ENCODE data around the gene TMEM106C.

TMEM106C gene

DNA sequence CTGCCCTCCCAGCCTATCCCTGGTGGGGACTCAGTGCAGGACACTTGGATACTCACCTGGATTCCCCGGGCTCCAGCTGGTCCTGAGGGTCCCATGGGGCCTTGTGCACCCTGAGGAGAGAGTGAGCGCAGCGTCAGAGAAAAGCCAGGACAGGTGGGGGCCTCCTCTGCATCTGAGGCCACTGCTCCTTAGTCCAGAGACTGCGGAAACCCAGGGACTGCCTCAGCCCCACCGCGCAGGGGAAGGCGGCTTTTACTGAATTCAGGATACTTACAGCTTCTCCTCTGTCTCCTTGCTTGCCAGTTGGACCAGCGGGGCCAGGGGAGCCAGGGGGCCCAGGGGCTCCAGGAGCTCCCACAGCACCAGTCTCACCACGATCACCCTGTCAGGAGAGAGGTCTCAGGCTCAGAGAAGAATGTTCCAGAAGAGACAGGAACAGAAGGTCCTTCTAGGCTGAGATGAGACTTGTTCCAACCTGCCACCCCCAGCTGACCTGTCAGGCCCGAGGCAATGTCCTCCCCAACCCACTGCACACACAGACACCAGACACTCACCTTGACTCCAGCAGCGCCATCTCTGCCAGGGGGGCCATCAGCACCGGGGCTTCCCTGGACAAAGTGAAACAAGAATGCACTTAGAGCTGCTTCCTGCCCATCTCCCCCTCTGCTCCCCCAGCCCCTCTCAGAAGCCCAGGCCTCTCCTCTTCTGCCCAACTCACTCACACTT, 13.8 kb downstream of the TMEM106C start:
- Histone ChIP-seq H3K27ac (no peak overlapping the region), H3K36me3 (ENCODE audit: control insufficient read depth, insufficient read depth, low read length) (no peaks in the 10 kb centered on the region), H3K4me2 (ENCODE audit: low read length) (no peak overlapping the region), H3K79me2 (no peaks in the 10 kb centered on the region), H3K9me3 (ENCODE audit: control insufficient read depth, low read length) (no peaks in the 10 kb centered on the region), H3K27me3 (ENCODE audit: control insufficient read depth, insufficient read depth, low read length) (no peaks in the 10 kb centered on the region), H3K9ac (no peak overlapping the region), H3K4me3 (ENCODE audit: low read depth, low read length) (no peak overlapping the region), H2AFZ (no peak overlapping the region), H3K4me1 (no peaks in the 10 kb centered on the region)
- no peak for TF ChIP-seq CTCF (IDR thresholded peaks at IDR 0.05)

- TF ChIP-seq CTCF (IDR thresholded peaks at IDR 0.05): no peak
- Histone ChIP-seq H3K4me1 (no peaks in the 10 kb centered on the region), H3K4me2 (ENCODE audit: low read length) (no peak overlapping the region), H3K27me3 (ENCODE audit: control insufficient read depth, insufficient read depth, low read length) (no peaks in the 10 kb centered on the region), H2AFZ (no peak overlapping the region), H3K79me2 (no peaks in the 10 kb centered on the region), H3K36me3 (ENCODE audit: control insufficient read depth, insufficient read depth, low read length) (no peaks in the 10 kb centered on the region), H3K9ac (no peak overlapping the region), H3K9me3 (ENCODE audit: control insufficient read depth, low read length) (no peaks in the 10 kb centered on the region), H3K4me3 (ENCODE audit: low read depth, low read length) (no peak overlapping the region), H3K27ac (no peak overlapping the region)
These were observed 14.6 kb downstream of the TMEM106C start for GRCh38 chr12:47977772-47978597.

GRCh38 chr12:47978598-47978873, 15.1 kb downstream of the TMEM106C start:
- H3K9ac ChIP-seq: no peak overlapping the region
- no peaks in the 10 kb centered on the region for H3K36me3 ChIP-seq (ENCODE audit: control insufficient read depth, insufficient read depth, low read length)
- no peak overlapping the region for H3K27ac ChIP-seq
- H3K4me3 ChIP-seq (ENCODE audit: low read depth, low read length): no peak overlapping the region
- no peaks in the 10 kb centered on the region for H3K27me3 ChIP-seq (ENCODE audit: control insufficient read depth, insufficient read depth, low read length)
- no peak for TF ChIP-seq CTCF (IDR thresholded peaks at IDR 0.05)
- H3K9me3 ChIP-seq (ENCODE audit: control insufficient read depth, low read length): no peaks in the 10 kb centered on the region
- H3K79me2 ChIP-seq: no peaks in the 10 kb centered on the region
- H2AFZ ChIP-seq: no peak overlapping the region
- H3K4me1 ChIP-seq: no peaks in the 10 kb centered on the region
- H3K4me2 ChIP-seq (ENCODE audit: low read length): no peak overlapping the region

DNA sequence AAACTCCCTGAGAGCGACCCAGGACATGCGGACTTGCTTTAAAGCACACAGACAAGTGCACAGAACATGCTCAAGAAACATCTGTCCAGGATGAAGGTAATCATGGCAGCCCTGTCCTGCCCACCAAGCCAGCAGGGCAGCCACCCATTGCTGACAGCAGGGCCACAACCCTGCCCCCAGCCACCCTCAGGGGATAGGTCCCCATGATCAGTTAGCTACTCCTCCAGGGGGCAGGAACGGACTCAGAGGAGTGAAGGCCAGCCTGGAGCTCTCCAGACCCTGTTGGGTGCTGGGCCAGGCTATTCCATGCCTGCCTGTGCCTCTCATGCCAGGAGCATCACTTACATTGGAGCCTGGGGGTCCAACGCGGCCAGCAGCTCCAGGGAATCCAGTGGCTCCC, 15.8 kb downstream of the TMEM106C start:
- Histone ChIP-seq H3K27me3 (ENCODE audit: control insufficient read depth, insufficient read depth, low read length) (no peaks in the 10 kb centered on the region), H3K4me2 (ENCODE audit: low read length) (no peak overlapping the region), H3K36me3 (ENCODE audit: control insufficient read depth, insufficient read depth, low read length) (no peaks in the 10 kb centered on the region), H2AFZ (no peak overlapping the region), H3K27ac (no peak overlapping the region), H3K9ac (no peak overlapping the region), H3K79me2 (no peaks in the 10 kb centered on the region), H3K9me3 (ENCODE audit: control insufficient read depth, low read length) (no peaks in the 10 kb centered on the region), H3K4me1 (no peaks in the 10 kb centered on the region), H3K4me3 (ENCODE audit: low read depth, low read length) (no peak overlapping the region)
- TF ChIP-seq CTCF (IDR thresholded peaks at IDR 0.05): no peak

Data from parathyroid adenoma (tissue), 2 donors.